ENCODE data around the gene THSD1. TPM values are rescaled to one million over a fixed set of nuclear protein-coding genes. Genes with fewer than 3 reads are reported as not detected.

Gene THSD1
- polyA plus RNA-seq, 1 donor (not counting 4 experiments of a cell fraction or from before 2014, with no cell fraction given): 9.2 TPM

- no peak overlapping the region for H3K4me2 ChIP-seq (ENCODE audit: control insufficient read depth, extremely low read depth, insufficient read depth, low read depth, low read length)
- no peaks in the 10 kb centered on the region for H3K79me2 ChIP-seq (ENCODE audit: control insufficient read depth, insufficient read depth, low read length)
- TF ChIP-seq EZH2 (IDR thresholded peaks at IDR 0.05; ENCODE audit: low read length) (no peak), CTCF (optimal IDR thresholded peaks at IDR 0.05 in 1 of 3, IDR thresholded peaks at IDR 0.05 in 1 of 3, conservative IDR thresholded peaks at IDR 0.05 in 1 of 3; ENCODE audit: extremely low read depth in 1 of 3, insufficient read depth in 2 of 3, low read length in 3 of 3) (no peak)
- H3K9ac ChIP-seq (ENCODE audit: control insufficient read depth, extremely low read depth, insufficient read depth, low read length): no peak overlapping the region
- no peaks in the 10 kb centered on the region for H3K9me3 ChIP-seq (ENCODE audit: control insufficient read depth, low read depth, low read length)
- no peak for DNase-seq (ENCODE audit: low read depth, low spot score)
- no peaks in the 10 kb centered on the region for H3K9me1 ChIP-seq (ENCODE audit: control insufficient read depth, extremely low read depth, insufficient read depth, low read length)
- H4K20me1 ChIP-seq (ENCODE audit: control insufficient read depth, extremely low read depth, insufficient read depth, low read length): no peaks in the 10 kb centered on the region
- no peak overlapping the region for H3K27ac ChIP-seq (ENCODE audit: control insufficient read depth, insufficient read depth, low read length)
- H2AFZ ChIP-seq (ENCODE audit: control insufficient read depth, low read length): no peak overlapping the region
- no peaks in the 10 kb centered on the region for H3K27me3 ChIP-seq (ENCODE audit: control insufficient read depth, extremely low read depth, insufficient read depth, low read length)
- dilution Hi-C loops (cut with MboI; ENCODE audit: extremely low pct_ligation_motif_present, low sequenced_read_pairs): no loop called here
- no peaks in the 10 kb centered on the region for H3K4me1 ChIP-seq (ENCODE audit: control insufficient read depth, extremely low read depth, insufficient read depth, low read length)
- FAIRE-seq: no peak
- H3K4me3 ChIP-seq (ENCODE audit: control insufficient read depth in 2 of 3, extremely low read depth in 1 of 3, insufficient read depth in 2 of 3, low read depth in 1 of 3, low read length in 3 of 3): no peak overlapping the region
- H3K36me3 ChIP-seq (ENCODE audit: control insufficient read depth in 2 of 2, extremely low read depth in 1 of 2, insufficient read depth in 2 of 2, low read length in 2 of 2): peaks cover 0 to 7% of the 10 kb centered on the region in 2 experiments
These were observed 20.1 kb downstream of the THSD1 start for GRCh38 chr13:52385870-52386269.

- H3K4me2 ChIP-seq (ENCODE audit: control insufficient read depth, extremely low read depth, insufficient read depth, low read depth, low read length): no peak overlapping the region
- no peaks in the 10 kb centered on the region for H3K4me1 ChIP-seq (ENCODE audit: control insufficient read depth, extremely low read depth, insufficient read depth, low read length)
- no peak overlapping the region for H3K9ac ChIP-seq (ENCODE audit: control insufficient read depth, extremely low read depth, insufficient read depth, low read length)
- H3K36me3 ChIP-seq (ENCODE audit: control insufficient read depth in 2 of 2, extremely low read depth in 1 of 2, insufficient read depth in 2 of 2, low read length in 2 of 2): peaks cover 6 to 9% of the 10 kb centered on the region in 2 experiments
- no peak overlapping the region for H2AFZ ChIP-seq (ENCODE audit: control insufficient read depth, low read length)
- H4K20me1 ChIP-seq (ENCODE audit: control insufficient read depth, extremely low read depth, insufficient read depth, low read length): no peaks in the 10 kb centered on the region
- no peaks in the 10 kb centered on the region for H3K79me2 ChIP-seq (ENCODE audit: control insufficient read depth, insufficient read depth, low read length)
- H3K9me3 ChIP-seq (ENCODE audit: control insufficient read depth, low read depth, low read length): no peaks in the 10 kb centered on the region
- H3K27me3 ChIP-seq (ENCODE audit: control insufficient read depth, extremely low read depth, insufficient read depth, low read length): no peaks in the 10 kb centered on the region
- no peak for TF ChIP-seq CTCF (optimal IDR thresholded peaks at IDR 0.05 in 1 of 3, IDR thresholded peaks at IDR 0.05 in 1 of 3, conservative IDR thresholded peaks at IDR 0.05 in 1 of 3; ENCODE audit: extremely low read depth in 1 of 3, insufficient read depth in 2 of 3, low read length in 3 of 3)
- no peak for TF ChIP-seq EZH2 (IDR thresholded peaks at IDR 0.05; ENCODE audit: low read length)
- no peak overlapping the region for H3K27ac ChIP-seq (ENCODE audit: control insufficient read depth, insufficient read depth, low read length)
- no peaks in the 10 kb centered on the region for H3K9me1 ChIP-seq (ENCODE audit: control insufficient read depth, extremely low read depth, insufficient read depth, low read length)
- dilution Hi-C loops (cut with MboI; ENCODE audit: extremely low pct_ligation_motif_present, low sequenced_read_pairs): no loop called here
- no peak overlapping the region for H3K4me3 ChIP-seq (ENCODE audit: control insufficient read depth in 2 of 3, extremely low read depth in 1 of 3, insufficient read depth in 2 of 3, low read depth in 1 of 3, low read length in 3 of 3)
- FAIRE-seq: peak; percentile 41
- DNase-seq (ENCODE audit: low read depth, low spot score): no peak
These were observed 22.6 kb downstream of the THSD1 start for GRCh38 chr13:52383366-52383765.
